C4-2B (cell line): ENCODE results near the gene FBXO34.

ENCODE experiments used
- CTCF ChIP-seq: fragments of 450-650 bp; conservative IDR thresholded peaks from 2 replicates; pipeline ENCODE4 v1.5.1; 2017; ENCODE audit warnings: mild to moderate bottlenecking
- ZFX ChIP-seq: fragments of 450-650 bp; IDR thresholded peaks from 2 replicates; pipeline ENCODE4 v1.6.1; 2017

GRCh38 chr14:55386037-55386808 is 115.0 kb downstream of the FBXO34 start:
- TF ChIP-seq CTCF (no peak), ZFX (no peak)
